Measurements from ENCODE around the gene CADM1.

Gene CADM1

GRCh38 chr11:115191761-115192160 is 312.5 kb downstream of the CADM1 start:
- Histone ChIP-seq H3K4me1 (ENCODE audit: control insufficient read depth, insufficient read depth, low read length) (no peaks in the 10 kb centered on the region), H3K9ac (ENCODE audit: low read length) (no peak overlapping the region), H3K9me3 (ENCODE audit: control insufficient read depth, low read length) (no peaks in the 10 kb centered on the region), H3K4me3 (ENCODE audit: low read length) (no peak overlapping the region), H3K27me3 (ENCODE audit: control insufficient read depth, insufficient read depth, low read length) (no peaks in the 10 kb centered on the region), H3K36me3 (ENCODE audit: control insufficient read depth, insufficient read depth, low read length) (no peaks in the 10 kb centered on the region)

GRCh38 chr11:115190196-115190595 is 314.0 kb downstream of the CADM1 start:
- Histone ChIP-seq H3K27me3 (ENCODE audit: control insufficient read depth, insufficient read depth, low read length) (no peaks in the 10 kb centered on the region), H3K9ac (ENCODE audit: low read length) (no peak overlapping the region), H3K4me1 (ENCODE audit: control insufficient read depth, insufficient read depth, low read length) (no peaks in the 10 kb centered on the region), H3K9me3 (ENCODE audit: control insufficient read depth, low read length) (no peaks in the 10 kb centered on the region), H3K36me3 (ENCODE audit: control insufficient read depth, insufficient read depth, low read length) (no peaks in the 10 kb centered on the region), H3K4me3 (ENCODE audit: low read length) (no peak overlapping the region)

- Histone ChIP-seq H3K9ac (ENCODE audit: low read length) (no peak overlapping the region), H3K27me3 (ENCODE audit: control insufficient read depth, insufficient read depth, low read length) (no peaks in the 10 kb centered on the region), H3K9me3 (ENCODE audit: control insufficient read depth, low read length) (no peaks in the 10 kb centered on the region), H3K4me1 (ENCODE audit: control insufficient read depth, insufficient read depth, low read length) (no peaks in the 10 kb centered on the region), H3K36me3 (ENCODE audit: control insufficient read depth, insufficient read depth, low read length) (no peaks in the 10 kb centered on the region), H3K4me3 (ENCODE audit: low read length) (no peak overlapping the region)
Observed at GRCh38 chr11:115188898-115189278, 315.3 kb downstream of the CADM1 start.

DNA sequence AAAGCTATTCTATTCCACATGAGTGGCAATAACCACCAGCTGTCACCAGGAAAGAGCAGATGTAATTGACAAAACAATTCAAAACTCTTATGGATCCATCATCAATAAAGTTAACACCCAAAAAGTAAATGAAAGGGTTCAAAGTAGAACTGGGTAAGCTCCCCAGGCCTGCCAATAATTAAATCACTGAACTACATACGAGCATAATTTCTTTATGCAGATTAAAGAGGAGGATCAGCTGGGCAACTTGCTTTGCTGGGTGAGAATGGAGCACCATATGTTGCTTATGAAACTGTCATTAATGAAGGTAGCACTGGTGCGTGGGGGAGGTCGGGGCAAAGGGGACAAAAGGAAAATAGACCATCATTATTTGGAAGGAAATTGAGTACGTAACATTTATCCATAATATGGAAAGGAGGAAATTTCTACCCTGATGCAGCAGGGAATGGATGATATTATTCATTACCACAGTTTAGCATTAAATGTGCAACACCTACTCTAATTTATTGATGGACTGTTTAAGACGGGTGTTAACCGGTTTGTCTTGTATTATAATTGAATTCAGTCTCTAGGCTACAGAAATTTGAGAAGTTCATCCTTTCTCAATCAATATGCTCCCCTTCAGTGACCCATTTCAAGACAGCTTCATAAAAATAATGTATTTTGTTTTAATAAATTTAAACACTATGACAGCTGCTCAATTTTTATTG is 315.9 kb downstream of the CADM1 start:
- Histone ChIP-seq H3K4me3 (ENCODE audit: low read length) (no peak overlapping the region), H3K9ac (ENCODE audit: low read length) (no peak overlapping the region), H3K36me3 (ENCODE audit: control insufficient read depth, insufficient read depth, low read length) (no peaks in the 10 kb centered on the region), H3K4me1 (ENCODE audit: control insufficient read depth, insufficient read depth, low read length) (no peaks in the 10 kb centered on the region), H3K27me3 (ENCODE audit: control insufficient read depth, insufficient read depth, low read length) (no peaks in the 10 kb centered on the region), H3K9me3 (ENCODE audit: control insufficient read depth, low read length) (no peaks in the 10 kb centered on the region)

GRCh38 chr11:115185931-115186330 is 318.3 kb downstream of the CADM1 start:
- Histone ChIP-seq H3K9ac (ENCODE audit: low read length) (no peak overlapping the region), H3K27me3 (ENCODE audit: control insufficient read depth, insufficient read depth, low read length) (no peaks in the 10 kb centered on the region), H3K36me3 (ENCODE audit: control insufficient read depth, insufficient read depth, low read length) (no peaks in the 10 kb centered on the region), H3K4me3 (ENCODE audit: low read length) (no peak overlapping the region), H3K4me1 (ENCODE audit: control insufficient read depth, insufficient read depth, low read length) (no peaks in the 10 kb centered on the region), H3K9me3 (ENCODE audit: control insufficient read depth, low read length) (no peaks in the 10 kb centered on the region)

DNA sequence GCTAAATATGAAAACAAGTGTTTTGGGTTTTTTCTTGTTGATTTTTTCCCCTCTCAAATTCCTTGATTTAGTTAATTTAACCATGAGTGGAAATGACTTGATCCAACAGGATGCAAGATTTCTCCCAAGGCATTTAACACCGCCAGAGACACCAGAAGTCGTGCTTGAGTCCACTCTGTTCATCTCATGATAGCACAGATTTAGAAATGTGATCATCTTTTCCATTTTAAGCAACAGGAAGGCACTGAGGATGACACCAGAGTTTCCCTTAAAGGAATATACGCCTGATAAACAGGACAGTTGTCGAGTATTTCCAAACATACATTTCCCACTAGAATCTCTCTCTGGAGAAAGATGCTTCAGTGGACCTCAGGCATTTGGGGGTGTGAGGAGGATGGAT is 318.7 kb downstream of the CADM1 start:
- Histone ChIP-seq H3K36me3 (ENCODE audit: control insufficient read depth, insufficient read depth, low read length) (no peaks in the 10 kb centered on the region), H3K9ac (ENCODE audit: low read length) (no peak overlapping the region)

GRCh38 chr11:115184901-115185300 is 319.3 kb downstream of the CADM1 start:
- no peak overlapping the region for H3K4me3 ChIP-seq (ENCODE audit: low read length)
- no peaks in the 10 kb centered on the region for H3K9me3 ChIP-seq (ENCODE audit: control insufficient read depth, low read length)
- H3K4me1 ChIP-seq (ENCODE audit: control insufficient read depth, insufficient read depth, low read length): no peaks in the 10 kb centered on the region
- no peaks in the 10 kb centered on the region for H3K27me3 ChIP-seq (ENCODE audit: control insufficient read depth, insufficient read depth, low read length)
- H3K9ac ChIP-seq (ENCODE audit: low read length): no peak overlapping the region
- no peaks in the 10 kb centered on the region for H3K36me3 ChIP-seq (ENCODE audit: control insufficient read depth, insufficient read depth, low read length)

More for the DNA sequence above, 318.7 kb downstream of the CADM1 start:
- H3K4me1 ChIP-seq (ENCODE audit: control insufficient read depth, insufficient read depth, low read length): no peaks in the 10 kb centered on the region
- no peaks in the 10 kb centered on the region for H3K27me3 ChIP-seq (ENCODE audit: control insufficient read depth, insufficient read depth, low read length)
- no peaks in the 10 kb centered on the region for H3K9me3 ChIP-seq (ENCODE audit: control insufficient read depth, low read length)
- no peak overlapping the region for H3K4me3 ChIP-seq (ENCODE audit: low read length)

GRCh38 chr11:115183830-115184229 is 320.4 kb downstream of the CADM1 start:
- no peaks in the 10 kb centered on the region for H3K36me3 ChIP-seq (ENCODE audit: control insufficient read depth, insufficient read depth, low read length)
- H3K9ac ChIP-seq (ENCODE audit: low read length): no peak overlapping the region
- no peak overlapping the region for H3K4me3 ChIP-seq (ENCODE audit: low read length)
- no peaks in the 10 kb centered on the region for H3K4me1 ChIP-seq (ENCODE audit: control insufficient read depth, insufficient read depth, low read length)
- H3K9me3 ChIP-seq (ENCODE audit: control insufficient read depth, low read length): no peaks in the 10 kb centered on the region
- no peaks in the 10 kb centered on the region for H3K27me3 ChIP-seq (ENCODE audit: control insufficient read depth, insufficient read depth, low read length)

DNA sequence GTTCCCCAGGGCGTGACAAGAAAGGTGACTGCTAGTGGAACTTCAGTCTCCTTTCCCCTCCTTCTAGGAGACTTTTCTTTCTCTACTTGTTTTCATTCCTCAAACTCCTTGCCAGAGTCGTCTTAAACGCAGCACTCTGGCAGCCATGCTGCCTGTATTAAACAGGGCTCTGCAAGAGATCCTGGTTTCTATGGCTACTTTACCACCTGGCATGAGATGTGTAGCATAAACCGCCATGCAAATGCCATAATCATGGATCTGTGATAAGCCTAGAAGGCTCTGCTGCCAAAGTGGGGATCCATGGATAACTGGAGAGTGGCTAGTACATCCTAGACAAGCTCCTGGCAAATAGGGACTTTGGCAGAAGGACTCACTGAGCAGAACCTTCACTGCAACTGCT is 321.1 kb downstream of the CADM1 start:
- H3K4me1 ChIP-seq (ENCODE audit: control insufficient read depth, insufficient read depth, low read length): no peaks in the 10 kb centered on the region
- no peaks in the 10 kb centered on the region for H3K9me3 ChIP-seq (ENCODE audit: control insufficient read depth, low read length)
- H3K27me3 ChIP-seq (ENCODE audit: control insufficient read depth, insufficient read depth, low read length): no peaks in the 10 kb centered on the region
- H3K9ac ChIP-seq (ENCODE audit: low read length): no peak overlapping the region
- H3K36me3 ChIP-seq (ENCODE audit: control insufficient read depth, insufficient read depth, low read length): no peaks in the 10 kb centered on the region
- no peak overlapping the region for H3K4me3 ChIP-seq (ENCODE audit: low read length)

DNA sequence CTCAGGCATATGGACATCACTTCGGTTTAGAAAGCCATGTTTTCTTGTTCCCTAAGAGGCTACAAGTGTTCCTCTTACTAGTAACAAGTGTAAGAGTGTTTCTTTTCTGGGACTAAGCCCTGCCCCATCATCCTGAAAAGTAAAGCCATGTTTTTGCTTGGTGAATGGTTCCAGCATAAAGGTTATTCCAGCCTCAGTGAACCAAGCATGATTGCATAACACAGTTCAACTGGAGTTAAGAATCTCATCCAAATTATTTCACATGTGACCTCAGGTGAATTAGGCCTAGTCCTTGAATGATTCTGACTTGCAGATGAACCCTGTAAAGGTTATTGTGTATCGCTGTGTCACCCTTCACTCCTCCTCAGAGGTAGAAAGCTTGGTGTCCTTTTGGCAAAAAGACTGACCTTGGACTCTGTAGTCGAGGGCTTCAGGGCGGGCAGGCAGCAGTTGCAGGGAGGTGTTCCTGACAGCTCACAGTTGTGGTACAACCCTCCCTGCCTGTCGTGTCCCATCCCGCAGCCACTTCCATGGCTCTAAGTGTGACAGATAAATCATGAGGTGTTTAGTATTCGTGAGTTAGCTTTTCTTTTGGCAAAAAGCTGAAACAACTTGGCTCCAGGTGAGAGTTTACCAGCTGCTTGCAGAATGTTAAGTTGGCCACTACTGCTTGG is 321.8 kb downstream of the CADM1 start:
- no peaks in the 10 kb centered on the region for H3K9me3 ChIP-seq (ENCODE audit: control insufficient read depth, low read length)
- no peak overlapping the region for H3K9ac ChIP-seq (ENCODE audit: low read length)
- H3K4me3 ChIP-seq (ENCODE audit: low read length): no peak overlapping the region
- no peaks in the 10 kb centered on the region for H3K4me1 ChIP-seq (ENCODE audit: control insufficient read depth, insufficient read depth, low read length)
- H3K27me3 ChIP-seq (ENCODE audit: control insufficient read depth, insufficient read depth, low read length): no peaks in the 10 kb centered on the region
- no peaks in the 10 kb centered on the region for H3K36me3 ChIP-seq (ENCODE audit: control insufficient read depth, insufficient read depth, low read length)

DNA sequence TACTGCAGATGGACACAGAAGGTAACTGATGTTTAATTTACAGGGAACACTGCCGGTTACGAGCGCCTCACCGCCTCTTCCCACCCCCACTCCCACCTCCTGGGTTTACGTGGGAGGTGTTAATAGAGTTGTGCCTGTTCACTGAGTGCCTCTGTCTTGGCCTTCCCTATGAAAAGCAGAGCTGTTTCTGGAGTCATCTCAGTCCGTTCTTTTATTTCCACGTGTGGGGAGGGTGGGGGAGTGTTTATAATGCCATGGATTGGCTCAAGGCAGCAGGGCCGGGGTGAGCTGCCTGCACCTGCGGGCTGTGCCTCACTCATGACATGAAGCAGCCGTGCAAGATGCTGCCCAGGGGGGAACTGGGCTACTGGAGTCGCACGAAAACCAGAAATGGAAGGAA is 322.7 kb downstream of the CADM1 start:
- no peak overlapping the region for H3K9ac ChIP-seq (ENCODE audit: low read length)
- no peaks in the 10 kb centered on the region for H3K36me3 ChIP-seq (ENCODE audit: control insufficient read depth, insufficient read depth, low read length)
- H3K9me3 ChIP-seq (ENCODE audit: control insufficient read depth, low read length): no peaks in the 10 kb centered on the region
- H3K27me3 ChIP-seq (ENCODE audit: control insufficient read depth, insufficient read depth, low read length): no peaks in the 10 kb centered on the region
- no peak overlapping the region for H3K4me3 ChIP-seq (ENCODE audit: low read length)
- H3K4me1 ChIP-seq (ENCODE audit: control insufficient read depth, insufficient read depth, low read length): no peaks in the 10 kb centered on the region

- Histone ChIP-seq H3K9me3 (ENCODE audit: control insufficient read depth, low read length) (no peaks in the 10 kb centered on the region), H3K36me3 (ENCODE audit: control insufficient read depth, insufficient read depth, low read length) (no peaks in the 10 kb centered on the region), H3K4me3 (ENCODE audit: low read length) (no peak overlapping the region), H3K4me1 (ENCODE audit: control insufficient read depth, insufficient read depth, low read length) (no peaks in the 10 kb centered on the region), H3K27me3 (ENCODE audit: control insufficient read depth, insufficient read depth, low read length) (no peaks in the 10 kb centered on the region), H3K9ac (ENCODE audit: low read length) (no peak overlapping the region)
Observed at GRCh38 chr11:115180272-115180671, 323.9 kb downstream of the CADM1 start.
